HG02852 (cell line): ENCODE results near the gene CYSLTR2.
A peak's percentile ranks its signal among the peaks of the same experiment; 100 is the strongest.

Source experiments
- ATAC-seq: cut with Tn5 transposase; IDR thresholded peaks from one replicate; pipeline ENCODE4 v1.9.1; 2021; ENCODE audit warnings: mild to moderate bottlenecking, moderate library complexity; ENCODE audit not compliant: unreplicated experiment

The CYSLTR2 gene, protein sequence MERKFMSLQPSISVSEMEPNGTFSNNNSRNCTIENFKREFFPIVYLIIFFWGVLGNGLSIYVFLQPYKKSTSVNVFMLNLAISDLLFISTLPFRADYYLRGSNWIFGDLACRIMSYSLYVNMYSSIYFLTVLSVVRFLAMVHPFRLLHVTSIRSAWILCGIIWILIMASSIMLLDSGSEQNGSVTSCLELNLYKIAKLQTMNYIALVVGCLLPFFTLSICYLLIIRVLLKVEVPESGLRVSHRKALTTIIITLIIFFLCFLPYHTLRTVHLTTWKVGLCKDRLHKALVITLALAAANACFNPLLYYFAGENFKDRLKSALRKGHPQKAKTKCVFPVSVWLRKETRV

GRCh38 chr13:48653472-48653939, at the start of gene CYSLTR2:
Gene CYSLTR2 (plus strand): TSS chr13:48653929. CDS start chr13:48706818, 52,889 bp downstream.
- ATAC-seq, result peak; percentile 62

- no peak for ATAC-seq
These were observed 38.7 kb upstream of the CYSLTR2 start for GRCh38 chr13:48615049-48615448.

DNA sequence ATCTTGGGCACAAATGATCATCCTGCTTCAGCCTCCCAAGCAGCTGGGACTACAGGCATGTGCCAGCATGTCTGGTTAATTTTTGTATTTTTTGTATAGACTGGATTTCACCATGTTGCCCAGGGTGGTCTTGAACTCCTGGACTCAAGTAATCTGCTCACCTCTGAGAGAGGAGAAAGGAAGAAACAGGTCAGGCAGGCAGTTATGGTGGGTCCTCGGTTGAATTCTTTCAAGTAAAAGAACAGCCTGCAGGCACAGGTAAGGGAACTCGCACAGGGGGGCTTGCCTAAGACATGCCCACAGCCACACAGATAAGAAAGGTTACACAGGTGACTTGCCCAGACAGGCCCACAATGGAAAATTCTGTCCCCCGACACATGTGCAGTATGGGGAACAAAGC, 34.8 kb upstream of the CYSLTR2 start:
- no peak for ATAC-seq

GRCh38 chr13:48621056-48621455, 32.7 kb upstream of the CYSLTR2 start:
- no peak for ATAC-seq

DNA sequence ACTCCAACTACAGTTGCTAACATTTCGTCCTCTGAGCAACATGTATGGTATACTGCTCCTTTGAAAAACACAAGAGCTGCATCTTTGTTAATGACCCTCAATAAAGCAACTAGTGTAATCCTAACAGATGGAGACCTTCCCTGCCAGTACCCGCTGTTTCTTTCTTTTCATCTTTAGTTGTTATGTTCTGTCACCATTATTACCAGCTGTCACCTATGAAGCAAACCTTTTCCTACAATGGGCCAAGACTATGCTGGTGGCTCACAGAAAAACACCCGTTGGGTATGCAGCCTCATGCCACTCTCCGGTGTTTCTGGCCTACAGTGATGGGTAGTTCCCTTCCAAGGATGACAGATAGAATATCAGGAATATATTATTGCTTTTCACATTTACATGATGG, 29.7 kb upstream of the CYSLTR2 start:
- ATAC-seq, result no peak

DNA sequence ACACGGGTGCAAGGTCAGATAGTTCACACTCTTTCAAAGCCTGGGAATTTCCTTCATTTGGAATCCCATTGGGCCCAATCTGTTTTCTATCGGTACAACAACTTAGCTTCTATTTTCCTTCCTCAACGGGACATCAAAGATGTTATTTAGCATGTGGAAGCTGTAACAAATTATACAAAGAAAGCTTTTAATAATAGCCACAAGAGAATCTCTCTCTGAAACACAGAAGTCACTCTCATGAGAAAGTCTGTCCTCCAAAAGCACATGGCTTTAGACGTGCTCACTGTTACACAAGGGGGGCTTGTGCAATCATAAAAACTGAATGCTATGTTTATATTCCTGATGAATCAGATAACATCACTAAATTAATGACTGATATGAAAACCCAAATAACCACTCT, 28.9 kb upstream of the CYSLTR2 start:
- no peak for ATAC-seq

DNA sequence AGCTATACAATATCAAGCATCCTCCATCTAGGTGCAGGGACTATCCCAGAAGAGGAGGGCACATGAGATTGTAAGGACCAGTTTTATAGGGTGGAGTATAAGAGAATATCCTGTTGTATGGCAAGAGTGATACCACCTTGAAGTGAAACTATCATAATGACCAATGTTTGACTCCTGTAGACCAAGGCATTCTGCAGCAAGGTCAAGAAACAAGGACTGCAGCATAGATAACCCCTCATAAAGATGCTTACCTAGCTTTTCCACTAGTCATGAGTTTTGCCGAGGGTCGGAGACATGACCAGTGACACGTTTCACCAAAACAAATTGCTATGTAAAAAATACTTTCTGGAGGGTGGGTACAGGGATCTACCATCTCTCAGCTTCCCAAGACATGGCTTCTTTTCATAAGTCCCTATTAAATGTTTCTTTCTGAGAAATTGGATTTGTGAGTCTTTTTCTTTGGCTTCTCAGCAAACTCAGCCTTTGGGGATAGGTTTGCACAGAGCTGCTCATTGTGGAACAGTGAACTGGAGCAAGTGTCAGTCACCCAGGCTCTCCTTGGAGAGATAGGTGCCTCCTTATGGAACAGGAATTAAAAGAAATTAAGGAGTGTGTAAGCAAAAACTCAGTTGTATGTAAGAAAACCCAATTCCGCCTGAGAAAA, 28.2 kb upstream of the CYSLTR2 start:
- no peak for ATAC-seq

- no peak for ATAC-seq
These were observed 27.7 kb upstream of the CYSLTR2 start for GRCh38 chr13:48626077-48626449.

DNA sequence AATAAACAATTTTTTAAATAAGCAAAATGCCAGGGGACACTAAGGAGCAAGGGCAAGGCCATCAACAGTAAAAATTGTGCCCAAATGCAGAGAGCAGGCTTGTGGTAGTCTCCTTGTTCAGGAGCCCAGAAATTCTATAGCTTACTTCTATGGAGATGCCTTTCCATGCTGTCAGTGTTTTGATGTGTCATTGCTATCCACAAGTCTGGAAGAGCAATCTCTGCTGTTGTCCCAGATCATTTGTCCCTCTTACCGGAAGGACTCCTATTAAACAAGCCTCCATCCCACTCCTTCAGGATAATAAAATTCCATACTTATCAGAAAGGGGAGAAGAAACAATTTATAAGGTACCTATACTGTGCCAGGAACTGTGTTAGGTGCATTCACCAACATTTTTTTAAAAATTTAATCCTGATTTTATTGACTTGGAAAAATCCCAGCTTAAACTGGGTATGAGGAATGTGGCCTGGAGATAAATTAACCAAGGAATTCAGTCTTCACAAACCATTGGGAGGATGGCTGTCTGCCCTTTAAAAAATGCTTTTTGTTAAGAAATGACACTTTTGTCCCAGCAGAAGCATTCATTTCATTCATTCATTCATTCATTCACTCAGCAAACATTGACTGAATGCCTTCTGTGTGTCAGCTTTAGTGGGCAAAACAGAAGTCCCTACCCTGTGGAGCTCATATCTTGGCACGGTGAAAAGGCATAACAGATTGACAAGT, 26.8 kb upstream of the CYSLTR2 start:
- ATAC-seq, result no peak

DNA sequence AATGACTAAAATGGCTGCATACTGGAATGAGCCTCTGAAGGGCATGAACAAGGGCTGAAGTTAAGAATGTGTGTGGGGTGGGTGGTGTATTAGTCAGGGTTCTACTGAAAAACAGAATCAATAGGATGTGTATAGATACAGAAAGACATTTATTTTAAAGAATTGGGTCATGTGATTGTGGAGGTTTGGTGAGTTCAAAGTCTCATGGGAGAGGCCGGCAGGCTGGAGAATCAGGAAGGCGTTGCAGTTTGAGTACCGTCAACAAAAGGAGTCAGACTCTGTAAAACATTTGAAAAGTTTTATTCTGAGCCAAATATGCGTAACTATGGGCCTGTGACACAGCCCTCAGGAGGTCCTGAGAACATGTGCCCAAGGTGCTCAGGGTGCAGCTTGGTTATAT, 24.5 kb upstream of the CYSLTR2 start:
- no peak for ATAC-seq

- ATAC-seq, result no peak
These were observed 23.4 kb upstream of the CYSLTR2 start for GRCh38 chr13:48630291-48630690.

DNA sequence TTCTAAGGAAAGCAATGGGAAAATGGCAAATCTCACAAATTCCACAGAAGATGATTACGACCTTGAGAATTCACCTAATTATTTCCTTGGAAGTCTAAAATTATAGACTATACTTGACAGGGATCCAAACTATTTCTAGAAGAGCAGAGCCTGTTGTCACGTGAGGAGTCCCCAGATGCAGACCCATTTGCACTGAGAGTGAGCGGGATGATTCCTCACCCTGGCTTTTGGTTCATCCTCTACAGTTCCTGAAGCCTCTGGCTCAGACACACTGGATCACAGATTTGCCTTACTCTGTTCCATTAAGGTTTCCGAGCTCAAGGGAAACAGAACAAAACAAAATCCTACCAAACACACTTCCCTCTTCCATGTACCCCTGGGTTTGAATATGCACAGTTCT, 23.0 kb upstream of the CYSLTR2 start:
- no peak for ATAC-seq

- ATAC-seq, result no peak
These were observed 22.3 kb upstream of the CYSLTR2 start for GRCh38 chr13:48631441-48631840.

DNA sequence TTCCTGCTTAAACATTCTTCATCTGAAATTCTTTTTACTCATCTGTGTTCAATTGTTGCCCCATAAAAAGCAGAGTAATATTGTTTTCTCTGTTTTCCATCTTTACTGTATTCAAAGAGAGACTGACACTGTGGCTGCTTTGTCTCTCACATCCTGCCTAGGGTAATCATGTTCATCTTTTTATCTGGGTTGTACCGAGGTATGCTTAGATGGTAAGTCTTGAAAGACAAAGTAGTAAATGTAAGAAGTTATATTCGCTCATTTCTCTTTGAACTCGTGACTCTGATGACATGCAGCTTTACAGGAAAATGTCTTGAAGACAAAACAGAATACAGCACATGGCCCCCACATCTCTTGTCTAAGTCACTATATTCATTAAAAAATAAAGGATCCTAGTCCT, 20.0 kb upstream of the CYSLTR2 start:
- ATAC-seq, result no peak

DNA sequence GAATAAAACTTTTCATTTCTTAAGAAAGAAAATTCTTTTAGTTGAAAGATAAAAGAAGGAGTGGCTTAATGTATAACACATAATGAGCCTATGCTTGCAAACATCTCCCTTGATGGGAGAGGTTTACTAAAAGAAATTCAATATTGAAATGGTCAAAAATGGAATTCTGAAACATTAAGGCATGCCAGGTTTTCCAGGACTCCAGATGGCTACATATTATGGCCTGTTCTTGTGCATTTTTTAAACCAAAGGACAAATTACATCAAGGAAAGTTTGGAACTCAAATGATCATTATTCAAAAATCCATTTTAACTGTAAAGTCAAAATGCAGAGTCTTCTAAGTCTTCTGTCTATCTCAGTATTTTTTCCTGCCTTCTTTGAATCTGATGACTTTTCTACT, 19.1 kb upstream of the CYSLTR2 start:
- no peak for ATAC-seq

GRCh38 chr13:48635478-48635877, 18.3 kb upstream of the CYSLTR2 start:
- ATAC-seq, result no peak

- ATAC-seq, result no peak
These were observed 17.2 kb upstream of the CYSLTR2 start for GRCh38 chr13:48636550-48636949.

DNA sequence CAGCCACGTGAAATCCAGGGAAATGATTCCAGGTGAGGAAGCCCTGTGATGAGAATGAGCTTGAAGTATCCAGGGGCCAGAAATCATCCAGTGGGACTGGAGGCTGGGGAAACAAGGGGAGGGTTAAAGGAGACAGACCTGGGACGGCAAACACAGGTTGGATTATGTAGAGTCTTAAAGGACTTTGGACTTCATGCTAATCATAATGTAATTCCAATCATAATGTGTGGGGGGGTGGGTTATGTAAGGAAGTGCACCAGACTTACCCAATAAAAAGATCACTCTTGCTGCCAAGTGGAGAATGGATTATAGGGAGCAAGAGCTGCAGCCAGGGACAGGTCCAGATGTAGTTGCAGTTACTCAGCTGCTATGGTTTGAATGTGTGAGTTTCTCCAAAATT, 16.1 kb upstream of the CYSLTR2 start:
- ATAC-seq, result no peak

DNA sequence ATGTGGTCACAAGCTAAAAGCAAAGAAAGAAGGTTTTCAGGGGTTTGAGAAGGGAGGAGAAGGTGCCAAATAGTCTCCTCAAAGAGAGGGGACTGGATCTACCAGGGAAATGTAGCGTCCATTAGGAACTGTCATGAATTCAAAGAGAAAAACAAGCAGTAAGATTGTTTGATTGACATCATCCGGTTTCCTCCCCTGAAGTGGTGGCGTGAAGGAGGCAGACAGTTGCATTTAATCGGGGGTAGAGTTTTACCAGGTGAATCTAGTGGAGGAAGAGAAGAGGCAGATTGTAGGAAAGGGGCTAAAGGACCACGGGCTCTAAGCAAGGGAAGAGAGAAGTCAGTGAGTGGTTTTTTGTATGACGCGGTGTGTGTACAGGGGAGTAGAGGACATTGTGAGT, 13.0 kb upstream of the CYSLTR2 start:
- no peak for ATAC-seq

- ATAC-seq, result no peak
These were observed 12.3 kb upstream of the CYSLTR2 start for GRCh38 chr13:48641404-48641803.

GRCh38 chr13:48642061-48642460, 11.7 kb upstream of the CYSLTR2 start:
- ATAC-seq, result no peak

DNA sequence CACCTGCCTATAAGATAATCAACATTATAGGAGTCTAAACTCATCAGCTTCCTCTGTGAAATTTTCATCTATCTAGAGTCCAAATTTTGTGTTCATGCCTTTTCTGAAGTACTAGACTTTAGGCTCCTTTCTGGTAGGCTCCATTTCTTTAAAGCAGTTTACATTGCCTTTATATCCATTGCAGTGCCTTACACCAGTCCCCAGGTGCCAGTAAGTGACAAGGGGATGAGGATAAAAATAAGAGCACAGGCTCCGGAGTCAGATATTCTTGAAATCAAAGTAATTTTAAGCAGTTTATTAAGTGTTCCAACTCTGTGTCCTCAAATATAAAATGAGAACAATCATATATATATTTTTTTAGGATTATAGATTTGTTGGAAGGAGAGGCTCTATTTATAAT, 10.6 kb upstream of the CYSLTR2 start:
- ATAC-seq, result no peak
